CD4-positive, alpha-beta T cell (primary cell): ENCODE measurements around the gene FRMD5. TPM values are rescaled to one million over a fixed set of nuclear protein-coding genes. Genes with fewer than 3 reads are reported as not detected.

Experiments used
- ATAC-seq: fragments of 200-7000 bp; cut with Tn5 transposase; one replicate; pipeline ENCODE4 v1.10.0; 2022; ENCODE audit warnings: mild to moderate bottlenecking; ENCODE audit not compliant: poor library complexity
- CTCF ChIA-PET: fragments of 350-600 bp; sonication (Branson Sonifier 250); formaldehyde crosslinking; loops from one replicate; lab custom pipeline; 2021; ENCODE audit warnings: antibody characterized with exemption, inconsistent platforms; lab: Charles Lee
- POLR2A ChIA-PET: fragments of 350-600 bp; sonication (Branson Sonifier 250); formaldehyde crosslinking; loops from one replicate; lab custom pipeline; 2021; ENCODE audit warnings: antibody characterized with exemption, inconsistent platforms; lab: Charles Lee
- DNase-seq, 14 experiments: peaks; one replicate each; pipeline ENCODE4 v3.0.0-alpha.2; 2013 to 2020; ENCODE audit warnings: mixed read lengths in 2 of 14
- H3K27ac ChIP-seq, 2 donors: one replicate each; pipeline versions ENCODE4 v1.5.1 to v1.7.0; 2013; ENCODE audit warnings: low read length in 2 of 2, low read depth in 1 of 2, mild to moderate bottlenecking in 1 of 2
- H3K27me3 ChIP-seq, 2 experiments: 1 replicate in 1 of 2; 2 replicates in 1 of 2; pipeline versions ENCODE4 v1.6.1 to v1.7.0; 2013; ENCODE audit warnings: low read length in 2 of 2, control low read depth in 1 of 2, mild to moderate bottlenecking in 1 of 2, moderate library complexity in 1 of 2; ENCODE audit not compliant: insufficient read depth in 2 of 2, control insufficient read depth in 1 of 2
- H3K36me3 ChIP-seq: one replicate; pipeline ENCODE4 v1.6.1; 2013; ENCODE audit warnings: low read length, control low read depth; ENCODE audit not compliant: insufficient read depth
- H3K4me1 ChIP-seq: one replicate; pipeline ENCODE4 v1.6.1; 2013; ENCODE audit warnings: low read length, control low read depth; ENCODE audit not compliant: insufficient read depth
- H3K4me3 ChIP-seq: one replicate; pipeline ENCODE4 v1.5.1; 2013; ENCODE audit warnings: mild to moderate bottlenecking, low read length, moderate library complexity
- H3K9me3 ChIP-seq, 2 experiments: 1 replicate in 1 of 2; 2 replicates in 1 of 2; pipeline versions ENCODE4 v1.6.1 to v1.7.0; 2013; ENCODE audit warnings: low read length in 2 of 2, mild to moderate bottlenecking in 2 of 2, control low read depth in 1 of 2, moderate library complexity in 1 of 2; ENCODE audit not compliant: control insufficient read depth in 1 of 2, insufficient read depth in 1 of 2
- H3K27ac Mint-ChIP-seq: one replicate; pipeline ENCODE4 v1.8.0; 2020; ENCODE audit warnings: mixed read lengths
- H3K27me3 Mint-ChIP-seq: one replicate; pipeline ENCODE4 v1.8.0; 2021; ENCODE audit warnings: mixed read lengths
- H3K36me3 Mint-ChIP-seq: one replicate; pipeline ENCODE4 v1.8.0; 2021; ENCODE audit warnings: low read depth, mixed read lengths
- H3K4me1 Mint-ChIP-seq: one replicate; pipeline ENCODE4 v1.8.0; 2021; ENCODE audit warnings: low read depth, mixed read lengths
- H3K4me3 Mint-ChIP-seq: one replicate; pipeline ENCODE4 v1.8.0; 2020; ENCODE audit warnings: mild to moderate bottlenecking, mixed read lengths
- H3K9me3 Mint-ChIP-seq: one replicate; pipeline ENCODE4 v1.8.0; 2020; ENCODE audit warnings: mixed read lengths
- CTCF ChIP-seq: fragments of 200-600 bp; IDR thresholded peaks from one replicate; pipeline ENCODE4 v1.8.0; 2022; ENCODE audit warnings: antibody characterized with exemption, mild to moderate bottlenecking
- intact Hi-C, 2 experiments: fragments of 100-400 bp; cut with DNase I in 1 of 2; cut with micrococcal nuclease in 1 of 2; formaldehyde crosslinking; loops; one replicate each; pipeline versions ENCODE4 v1.15.1 to v1.9.0; 2023 to 2025; cut with DNase I, micrococcal nuclease
- total RNA-seq, 174 experiments: library from RNA in 2 of 174; stranded (reverse) in 2 of 174; gene quantifications; one replicate each; pipeline ENCODE4 v1.2.3 and lab custom pipeline; 2021 to 2026

The FRMD5 gene
- total RNA-seq, 2 experiments from 2014 or later = not detected

GRCh38 chr15:44137750-44138149 is 57.3 kb downstream of the FRMD5 start:
- no peaks in the 10 kb centered on the region for H3K4me1 Mint-ChIP-seq
- H3K27ac Mint-ChIP-seq = no peak overlapping the region
- no peaks in the 10 kb centered on the region for H3K9me3 Mint-ChIP-seq
- no peak overlapping the region for H3K4me3 ChIP-seq
- no peak overlapping the region for H3K4me3 Mint-ChIP-seq
- DNase-seq = no peak
- no peaks in the 10 kb centered on the region for H3K36me3 Mint-ChIP-seq
- no peaks in the 10 kb centered on the region for H3K36me3 ChIP-seq
- H3K9me3 ChIP-seq = no peaks in the 10 kb centered on the region
- intact Hi-C loops = no loop called here
- ChIA-PET POLR2A (no interaction called here), CTCF (no interaction called here)
- no peak overlapping the region for H3K27ac ChIP-seq
- no peaks in the 10 kb centered on the region for H3K4me1 ChIP-seq
- TF ChIP-seq CTCF = no peak
- H3K27me3 Mint-ChIP-seq = peaks cover 4% of the 10 kb centered on the region
- no peaks in the 10 kb centered on the region for H3K27me3 ChIP-seq
- ATAC-seq = no peak

- Mint-ChIP-seq H3K27ac (no peak overlapping the region), H3K9me3 (no peaks in the 10 kb centered on the region), H3K4me3 (no peak overlapping the region), H3K27me3 (peaks cover 4% of the 10 kb centered on the region), H3K36me3 (no peaks in the 10 kb centered on the region), H3K4me1 (no peaks in the 10 kb centered on the region)
- no peaks in the 10 kb centered on the region for H3K27me3 ChIP-seq
- DNase-seq (no peak), ATAC-seq (no peak)
- intact Hi-C loops = no loop called here
- H3K27ac ChIP-seq = no peak overlapping the region
- no peaks in the 10 kb centered on the region for H3K36me3 ChIP-seq
- POLR2A ChIA-PET = no interaction called here
- TF ChIP-seq CTCF = no peak
- no peaks in the 10 kb centered on the region for H3K9me3 ChIP-seq
- H3K4me3 ChIP-seq = no peak overlapping the region
- H3K4me1 ChIP-seq = no peaks in the 10 kb centered on the region
- CTCF ChIA-PET = interaction anchor here (0.6 kb wide), 1 partner anchor 628 kb away, joined by 3 read pairs; no protein-coding TSS in a partner anchor
Observed at GRCh38 chr15:44136991-44137477, 58.0 kb downstream of the FRMD5 start.

- peaks cover 4% of the 10 kb centered on the region in 2 experiments for H3K27me3 ChIP-seq
- POLR2A ChIA-PET = no interaction called here
- H3K9me3 Mint-ChIP-seq = no peaks in the 10 kb centered on the region
- no peak for DNase-seq
- H3K4me3 Mint-ChIP-seq = no peak overlapping the region
- H3K27ac Mint-ChIP-seq = no peak overlapping the region
- no peak overlapping the region for H3K27ac ChIP-seq
- no peaks in the 10 kb centered on the region for H3K36me3 Mint-ChIP-seq
- H3K4me1 ChIP-seq = no peaks in the 10 kb centered on the region
- CTCF ChIA-PET = no interaction called here
- H3K4me3 ChIP-seq = no peak overlapping the region
- no peaks in the 10 kb centered on the region for H3K4me1 Mint-ChIP-seq
- no peaks in the 10 kb centered on the region for H3K9me3 ChIP-seq
- no peak for TF ChIP-seq CTCF
- no peak for ATAC-seq
- H3K36me3 ChIP-seq = no peaks in the 10 kb centered on the region
- peaks cover 24% of the 10 kb centered on the region for H3K27me3 Mint-ChIP-seq
- intact Hi-C loops = no loop called here
Observed at GRCh38 chr15:44132057-44132456, 63.0 kb downstream of the FRMD5 start.
